ENCODE data around the gene RIPPLY3. TPM values are rescaled to one million over a fixed set of nuclear protein-coding genes. Genes with fewer than 3 reads are reported as not detected.

The RIPPLY3 gene
- total RNA-seq, 1 donor from 2014 or later: not detected

- ATAC-seq: no peak
These were observed 55.6 kb downstream of the RIPPLY3 start for GRCh38 chr21:37061926-37062592.

GRCh38 chr21:37062593-37062935, 56.1 kb downstream of the RIPPLY3 start:
- no peak for ATAC-seq

GRCh38 chr21:37063433-37063832, 56.9 kb downstream of the RIPPLY3 start:
- no peak for ATAC-seq

GRCh38 chr21:37064841-37065240, 58.3 kb downstream of the RIPPLY3 start:
- ATAC-seq: no peak

GRCh38 chr21:37065561-37066177, 59.2 kb downstream of the RIPPLY3 start:
- ATAC-seq: no peak

Other genes starting within 250 kb of the RIPPLY3 start
- 11.6 TPM for gene HLCS, start 40.0 kb upstream of the RIPPLY3 start, total RNA-seq
- gene PIGP, start 66.4 kb downstream of the RIPPLY3 start, total RNA-seq: 16.6 TPM
- gene TTC3, start 66.6 kb downstream of the RIPPLY3 start, total RNA-seq: 39.8 TPM